IgD-negative memory B cell (primary cell): ENCODE results near the gene PSAP. TPM values are rescaled to one million over a fixed set of nuclear protein-coding genes. Genes with fewer than 3 reads are reported as not detected.

Source experiments
- H3K27ac Mint-ChIP-seq, 3 donors: one replicate each; pipeline ENCODE4 v1.8.0; 2020 to 2022; ENCODE audit warnings: mild to moderate bottlenecking in 3 of 3, mixed read lengths in 3 of 3, moderate library complexity in 1 of 3
- H3K27me3 Mint-ChIP-seq: one replicate; pipeline ENCODE4 v1.8.0; 2021; ENCODE audit warnings: mixed read lengths
- H3K36me3 Mint-ChIP-seq: one replicate; pipeline ENCODE4 v1.8.0; 2020; ENCODE audit warnings: mild to moderate bottlenecking, mixed read lengths
- H3K4me1 Mint-ChIP-seq, 3 donors: one replicate each; pipeline ENCODE4 v1.8.0; 2020 to 2022; ENCODE audit warnings: mixed read lengths in 3 of 3, mild to moderate bottlenecking in 1 of 3
- H3K4me3 Mint-ChIP-seq, 4 donors: one replicate each; pipeline ENCODE4 v1.8.0; 2020 to 2022; ENCODE audit warnings: mild to moderate bottlenecking in 4 of 4, mixed read lengths in 4 of 4, moderate library complexity in 3 of 4
- H3K9me3 Mint-ChIP-seq, 3 donors: one replicate each; pipeline ENCODE4 v1.8.0; 2020 to 2021; ENCODE audit warnings: mixed read lengths in 3 of 3, mild to moderate bottlenecking in 1 of 3
- polyA plus RNA-seq: library from polyadenylated mRNA; unstranded; fragments of 300-500 nt; fragmentation: Illumina TruSeq; gene quantifications from one replicate; pipeline ENCODE4 v1.2.3, GENCODE V29; 2021

The PSAP gene
- polyA plus RNA-seq, 1 donor from 2014 or later, result 625 TPM

DNA sequence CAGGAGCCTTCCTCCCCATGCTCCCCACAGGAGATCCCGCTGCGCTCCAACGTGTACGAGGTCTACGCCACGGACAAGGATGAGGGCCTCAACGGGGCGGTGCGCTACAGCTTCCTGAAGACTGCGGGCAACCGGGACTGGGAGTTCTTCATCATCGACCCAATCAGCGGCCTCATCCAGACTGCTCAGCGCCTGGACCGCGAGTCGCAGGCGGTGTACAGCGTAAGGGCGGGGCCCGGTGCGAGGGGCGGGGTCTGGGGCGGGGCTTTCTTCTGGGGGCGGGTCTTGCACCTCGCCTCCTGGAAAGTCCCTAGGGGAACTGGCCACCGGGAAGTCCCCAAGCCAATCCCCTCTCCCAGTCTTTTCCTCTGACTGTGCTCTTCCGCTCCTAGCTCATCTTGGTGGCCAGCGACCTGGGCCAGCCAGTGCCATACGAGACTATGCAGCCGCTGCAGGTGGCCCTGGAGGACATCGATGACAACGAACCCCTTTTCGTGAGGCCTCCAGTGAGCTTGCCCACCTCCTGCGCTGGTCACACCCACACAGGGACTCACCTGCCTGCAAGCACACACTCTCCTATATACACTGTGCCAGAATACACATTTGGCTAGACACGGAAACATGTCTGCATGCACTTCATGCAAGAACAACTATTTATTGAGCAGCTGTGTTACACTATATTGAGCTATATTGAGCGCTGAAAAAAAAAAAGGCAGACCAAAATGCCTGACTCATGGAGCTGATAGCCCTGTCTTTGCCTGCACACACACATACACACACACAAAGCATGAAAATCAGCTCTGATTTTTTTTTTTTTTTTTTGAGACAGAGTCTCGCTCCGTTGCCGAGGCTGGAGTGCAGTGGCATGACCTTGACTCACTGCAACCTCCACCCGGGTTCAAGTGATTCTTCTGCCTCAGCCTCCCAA, 45.0 kb downstream of the PSAP start:
- H3K36me3 Mint-ChIP-seq, result no peaks in the 10 kb centered on the region
- H3K4me1 Mint-ChIP-seq, result peaks cover 6 to 12% (median 9%) of the 10 kb centered on the region in 3 donors
- no peak overlapping the region for H3K4me3 Mint-ChIP-seq
- H3K9me3 Mint-ChIP-seq, result no peaks in the 10 kb centered on the region
- no peak overlapping the region for H3K27ac Mint-ChIP-seq
- H3K27me3 Mint-ChIP-seq, result no peaks in the 10 kb centered on the region

DNA sequence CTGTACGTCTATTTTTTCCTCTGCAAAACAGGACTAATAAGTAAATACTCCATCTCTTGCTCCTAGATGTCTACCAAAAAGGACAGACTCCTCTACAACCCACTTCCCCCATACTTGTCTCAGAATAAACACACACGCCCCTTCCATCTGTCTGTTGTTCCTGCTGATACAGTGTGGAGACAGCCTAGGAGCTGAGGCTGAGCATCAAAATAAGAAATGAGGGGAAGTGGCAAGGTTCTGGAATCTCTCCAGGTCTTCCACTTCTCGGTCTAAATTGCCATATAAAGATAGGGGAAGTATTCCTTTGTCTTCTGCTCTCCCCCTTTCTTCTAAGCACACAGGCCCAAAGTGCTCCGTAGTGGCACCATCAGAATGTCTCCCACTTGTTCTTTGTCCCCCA, 47.0 kb downstream of the PSAP start:
- Mint-ChIP-seq H3K4me3 (no peak overlapping the region), H3K4me1 (peaks cover 6 to 15% (median 9%) of the 10 kb centered on the region in 3 donors), H3K36me3 (no peaks in the 10 kb centered on the region), H3K27me3 (no peaks in the 10 kb centered on the region), H3K27ac (no peak overlapping the region), H3K9me3 (no peaks in the 10 kb centered on the region)

DNA sequence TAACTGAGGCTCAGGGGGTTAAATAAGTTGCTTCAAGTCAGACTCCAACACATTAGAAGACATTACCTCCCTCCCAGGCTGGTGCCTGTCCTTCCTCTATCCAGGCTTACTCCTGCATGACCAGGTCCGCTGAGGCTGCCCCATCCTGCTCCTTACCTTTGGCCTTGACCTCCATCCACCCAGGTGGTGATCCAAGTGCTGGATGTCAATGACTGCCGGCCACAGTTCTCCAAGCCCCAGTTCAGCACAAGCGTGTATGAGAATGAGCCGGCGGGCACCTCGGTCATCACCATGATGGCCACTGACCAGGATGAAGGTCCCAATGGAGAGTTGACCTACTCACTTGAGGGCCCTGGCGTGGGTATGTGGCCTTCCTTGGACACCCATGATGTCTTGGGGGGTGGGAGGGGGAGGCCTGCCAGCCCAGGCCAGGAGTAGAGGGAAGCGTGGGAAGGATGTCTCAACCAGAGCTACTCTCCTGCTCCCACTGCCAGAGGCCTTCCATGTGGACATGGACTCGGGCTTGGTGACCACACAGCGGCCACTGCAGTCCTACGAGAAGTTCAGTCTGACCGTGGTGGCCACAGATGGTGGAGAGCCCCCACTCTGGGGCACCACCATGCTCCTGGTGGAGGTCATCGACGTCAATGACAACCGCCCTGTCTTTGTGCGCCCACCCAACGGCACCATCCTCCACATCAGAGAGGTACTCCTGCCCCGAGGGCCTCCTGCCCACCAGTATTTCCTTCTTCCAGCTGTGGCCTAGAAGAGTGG, 48.1 kb downstream of the PSAP start:
- Mint-ChIP-seq H3K4me1 (peaks cover 6 to 15% (median 9%) of the 10 kb centered on the region in 3 donors), H3K27ac (no peak overlapping the region), H3K36me3 (no peaks in the 10 kb centered on the region), H3K4me3 (no peak overlapping the region), H3K9me3 (no peaks in the 10 kb centered on the region), H3K27me3 (no peaks in the 10 kb centered on the region)

DNA sequence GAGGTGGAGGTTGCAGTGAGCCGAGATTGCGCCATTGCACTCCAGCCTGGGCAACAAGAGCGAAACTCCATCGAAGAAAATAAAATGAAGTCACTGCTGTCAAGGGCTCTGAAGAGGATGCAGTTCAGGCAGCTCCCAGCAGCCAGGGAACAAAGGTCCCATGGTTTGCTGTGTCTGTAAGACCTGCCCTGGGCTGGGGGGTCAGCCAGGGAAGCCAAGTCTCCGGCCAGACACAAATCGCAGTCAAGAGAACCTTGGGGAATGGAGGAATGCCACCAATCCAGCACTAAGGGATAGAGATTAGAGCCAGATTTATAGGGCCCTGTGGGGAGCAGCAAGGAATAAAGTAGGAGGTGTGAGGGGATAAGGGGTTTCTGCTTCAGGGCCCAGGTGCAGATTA, 48.8 kb downstream of the PSAP start:
- Mint-ChIP-seq H3K9me3 (no peaks in the 10 kb centered on the region), H3K4me1 (peaks cover 6 to 20% (median 9%) of the 10 kb centered on the region in 3 donors), H3K4me3 (no peak overlapping the region), H3K36me3 (no peaks in the 10 kb centered on the region), H3K27ac (no peak overlapping the region), H3K27me3 (no peaks in the 10 kb centered on the region)

DNA sequence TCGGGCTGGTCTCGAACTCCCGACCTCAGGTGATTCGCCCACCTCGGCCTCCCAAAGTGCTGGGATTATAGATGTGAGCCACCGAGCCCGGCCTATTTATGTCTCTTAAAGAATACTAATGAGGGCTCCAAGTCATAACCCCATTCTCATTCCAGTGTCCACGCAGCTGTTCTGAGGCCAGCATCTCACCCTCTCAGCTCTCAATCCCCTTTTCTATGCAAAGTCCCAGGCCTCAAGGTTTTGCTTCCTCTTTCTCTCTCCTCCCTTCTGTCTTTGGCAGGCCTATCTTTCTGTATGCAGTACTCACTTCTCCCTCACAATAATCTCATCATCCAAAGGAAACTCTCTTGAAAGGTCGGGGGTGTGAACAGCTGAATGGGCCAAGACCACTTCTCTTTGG, 49.7 kb downstream of the PSAP start:
- H3K9me3 Mint-ChIP-seq, result no peaks in the 10 kb centered on the region
- H3K27me3 Mint-ChIP-seq, result no peaks in the 10 kb centered on the region
- H3K36me3 Mint-ChIP-seq, result no peaks in the 10 kb centered on the region
- H3K4me1 Mint-ChIP-seq, result peaks cover 6 to 22% (median 9%) of the 10 kb centered on the region in 3 donors
- peak overlapping the region in 2 of 4 donors; percentile 10 to 23 for H3K4me3 Mint-ChIP-seq
- peak overlapping the region in 2 of 3 donors; percentile 4 to 73 for H3K27ac Mint-ChIP-seq

DNA sequence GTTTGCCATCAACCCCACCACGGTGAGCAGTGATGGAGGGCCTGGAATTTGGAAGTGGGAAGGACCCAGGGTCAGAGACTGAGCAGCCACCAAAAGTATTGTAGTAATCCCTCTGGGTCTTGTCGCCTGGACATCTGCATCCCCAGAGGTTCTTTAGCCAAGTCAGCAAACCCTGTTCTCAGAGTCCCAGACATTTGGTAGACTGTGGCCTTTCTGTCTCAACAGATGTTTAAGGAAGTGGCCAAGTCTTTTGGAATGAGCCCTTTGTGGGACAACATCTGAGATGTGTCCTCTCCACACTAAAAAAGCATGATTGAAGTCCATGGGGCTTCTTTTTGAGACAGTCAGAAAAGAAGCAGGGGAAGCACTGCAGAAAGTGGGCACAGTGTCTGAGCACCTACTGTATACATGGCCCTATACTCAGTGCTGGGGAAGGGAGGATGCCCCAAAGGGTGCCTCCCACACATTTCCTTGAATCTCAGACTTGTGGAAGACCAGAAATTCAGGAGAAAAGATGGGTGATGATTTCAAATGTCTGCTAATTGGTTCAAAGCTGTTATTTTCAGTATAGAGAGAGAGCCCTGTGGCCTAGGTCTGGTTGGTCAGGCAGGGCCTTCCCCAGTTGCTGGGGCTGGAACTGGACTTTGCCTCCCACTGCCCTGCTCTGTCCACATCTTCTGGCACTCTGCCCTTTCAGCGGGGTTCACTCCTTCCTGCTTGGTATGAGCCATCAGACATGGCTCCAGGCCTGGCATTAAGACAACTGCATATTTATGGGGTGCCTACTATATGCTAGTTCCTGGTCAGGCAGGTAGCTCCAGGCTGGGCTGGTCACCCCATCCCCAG, 51.2 kb downstream of the PSAP start:
- Mint-ChIP-seq H3K27ac (no peak overlapping the region), H3K36me3 (no peaks in the 10 kb centered on the region), H3K27me3 (no peaks in the 10 kb centered on the region)

DNA sequence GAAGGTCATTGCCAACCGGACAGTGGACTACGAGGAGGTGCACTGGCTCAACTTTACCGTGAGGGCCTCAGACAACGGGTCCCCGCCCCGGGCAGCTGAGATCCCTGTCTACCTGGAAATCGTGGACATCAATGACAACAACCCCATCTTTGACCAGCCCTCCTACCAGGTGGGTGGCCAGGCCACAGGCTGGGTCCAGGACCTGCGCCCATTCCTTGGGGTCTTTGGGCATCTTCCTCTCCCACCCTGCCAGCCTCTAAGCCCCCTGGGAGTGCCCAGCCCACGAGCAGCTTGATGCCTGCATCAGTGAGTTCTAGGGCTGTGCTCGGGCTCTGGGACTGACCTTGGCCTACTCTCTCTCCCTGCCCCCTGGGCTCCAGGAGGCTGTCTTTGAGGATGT, 51.9 kb downstream of the PSAP start:
- H3K36me3 Mint-ChIP-seq, result no peaks in the 10 kb centered on the region
- no peaks in the 10 kb centered on the region for H3K9me3 Mint-ChIP-seq
- H3K4me3 Mint-ChIP-seq, result no peak overlapping the region
- peaks cover 6 to 20% (median 7%) of the 10 kb centered on the region in 3 donors for H3K4me1 Mint-ChIP-seq
- no peak overlapping the region for H3K27ac Mint-ChIP-seq
- H3K27me3 Mint-ChIP-seq, result no peaks in the 10 kb centered on the region

More for the DNA sequence above, 51.2 kb downstream of the PSAP start:
- Mint-ChIP-seq H3K4me1 (peaks cover 6 to 22% (median 9%) of the 10 kb centered on the region in 3 donors), H3K9me3 (no peaks in the 10 kb centered on the region), H3K4me3 (no peak overlapping the region)

DNA sequence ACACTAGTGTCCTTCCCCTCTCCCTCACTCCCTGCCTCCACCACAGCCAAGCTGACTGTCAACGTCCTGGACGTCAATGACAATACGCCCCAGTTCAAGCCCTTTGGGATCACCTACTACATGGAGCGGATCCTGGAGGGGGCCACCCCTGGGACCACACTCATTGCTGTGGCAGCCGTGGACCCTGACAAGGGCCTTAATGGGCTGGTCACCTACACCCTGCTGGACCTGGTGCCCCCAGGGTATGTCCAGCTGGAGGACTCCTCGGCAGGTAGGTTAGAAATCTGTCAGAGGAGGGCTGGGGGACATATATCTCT, 52.8 kb downstream of the PSAP start:
- Mint-ChIP-seq H3K4me3 (no peak overlapping the region), H3K27me3 (no peaks in the 10 kb centered on the region), H3K9me3 (no peaks in the 10 kb centered on the region), H3K4me1 (peaks cover 6 to 18% (median 6%) of the 10 kb centered on the region in 3 donors), H3K36me3 (peaks cover 2% of the 10 kb centered on the region), H3K27ac (no peak overlapping the region)

DNA sequence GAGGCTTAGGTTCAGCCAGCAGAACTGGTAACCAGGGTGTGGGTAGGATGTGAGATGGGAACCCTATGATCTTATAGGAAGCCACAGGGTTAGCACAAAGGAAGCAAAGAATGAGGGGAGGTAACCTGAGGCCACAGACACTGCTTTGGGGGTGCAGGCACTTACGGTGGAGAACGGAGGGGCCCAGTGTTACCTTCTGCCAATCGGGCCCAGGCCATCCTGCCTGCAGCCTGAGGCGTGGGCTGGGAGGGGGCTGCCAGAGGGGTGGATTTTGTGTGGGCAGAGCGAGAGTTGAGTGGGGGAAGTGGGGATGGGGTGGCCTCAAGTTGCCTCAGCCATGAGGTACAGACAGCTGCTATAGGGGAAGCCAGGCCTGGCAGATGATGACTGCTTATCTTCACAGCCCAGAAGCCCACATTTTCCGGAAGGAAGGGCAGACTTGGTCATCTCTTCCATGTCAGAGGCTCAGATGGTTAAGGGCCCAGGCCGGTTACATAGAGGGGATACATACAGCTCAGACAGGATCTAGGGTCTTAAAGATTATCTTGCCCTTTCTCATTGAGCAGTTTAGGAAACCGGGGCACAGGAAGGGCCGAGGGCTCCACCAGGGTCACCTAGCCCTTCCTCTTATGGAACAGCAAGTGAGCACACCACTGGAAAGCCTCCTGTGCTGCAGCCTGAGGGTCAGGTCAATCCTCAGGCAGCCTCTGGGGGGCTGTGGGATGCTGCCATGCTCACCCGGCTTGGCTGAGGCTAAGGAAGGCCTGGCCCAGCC, 53.3 kb downstream of the PSAP start:
- peak overlapping the region in 1 of 3 donors; percentile 8 for H3K27ac Mint-ChIP-seq

DNA sequence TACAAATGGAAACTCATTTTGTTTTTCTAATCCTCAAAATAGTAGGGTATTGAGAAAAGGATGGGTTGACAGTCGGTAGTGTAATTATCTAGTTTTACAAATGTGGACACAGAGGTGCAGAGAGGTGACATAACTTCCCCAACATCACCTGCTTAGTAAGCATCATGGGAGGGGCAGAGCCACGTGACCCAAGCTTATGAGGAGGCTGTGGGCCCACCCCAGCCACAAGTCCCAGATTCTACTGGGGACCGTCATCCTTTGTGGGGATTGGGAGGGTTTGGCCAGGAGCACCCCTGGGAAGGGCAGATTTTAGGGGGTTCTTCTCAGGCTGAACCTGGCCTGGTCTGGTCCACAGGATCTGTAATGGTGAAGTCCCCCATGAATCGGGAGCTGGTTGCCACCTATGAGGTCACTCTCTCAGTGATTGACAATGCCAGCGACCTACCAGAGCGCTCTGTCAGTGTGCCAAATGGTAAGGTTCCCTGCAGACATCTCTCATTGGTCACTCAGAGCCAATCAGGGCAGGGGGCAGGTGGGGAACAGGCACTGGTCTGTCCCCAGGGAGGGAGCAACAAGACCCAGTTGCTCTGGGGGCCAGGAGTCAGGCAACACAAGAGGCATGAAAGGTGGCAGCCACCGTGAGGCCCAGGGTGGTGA, 54.2 kb downstream of the PSAP start:
- H3K4me3 Mint-ChIP-seq, result no peak overlapping the region
- H3K36me3 Mint-ChIP-seq, result peaks cover 2% of the 10 kb centered on the region
- H3K9me3 Mint-ChIP-seq, result no peaks in the 10 kb centered on the region
- peaks cover 6 to 18% (median 6%) of the 10 kb centered on the region in 3 donors for H3K4me1 Mint-ChIP-seq
- H3K27me3 Mint-ChIP-seq, result no peaks in the 10 kb centered on the region
- no peak overlapping the region for H3K27ac Mint-ChIP-seq

More for the DNA sequence above, 53.3 kb downstream of the PSAP start:
- Mint-ChIP-seq H3K4me1 (peaks cover 6 to 18% (median 6%) of the 10 kb centered on the region in 3 donors), H3K27me3 (no peaks in the 10 kb centered on the region), H3K36me3 (peaks cover 2% of the 10 kb centered on the region), H3K4me3 (no peak overlapping the region), H3K9me3 (no peaks in the 10 kb centered on the region)

DNA sequence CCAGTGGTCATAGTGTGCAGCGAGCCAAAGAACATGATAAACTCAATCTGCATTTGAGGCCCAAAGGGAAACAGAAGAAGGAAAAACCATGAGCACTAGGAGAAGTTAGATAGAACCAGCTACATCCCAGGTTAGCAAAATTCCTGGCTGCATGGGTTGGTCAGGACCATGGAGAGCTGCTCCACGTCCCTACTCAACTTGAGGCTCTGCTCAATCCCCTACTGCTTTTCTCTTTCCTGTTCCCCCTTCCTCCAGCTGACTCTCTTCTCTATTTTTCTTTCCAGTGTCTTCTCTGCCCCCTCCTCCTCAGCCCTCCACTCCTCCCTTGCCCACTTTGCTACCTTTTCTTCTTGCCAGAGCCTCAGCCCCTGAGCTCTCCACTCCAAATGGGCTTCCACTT, 55.8 kb downstream of the PSAP start:
- Mint-ChIP-seq H3K9me3 (no peaks in the 10 kb centered on the region), H3K27ac (no peak overlapping the region), H3K4me3 (no peak overlapping the region)

DNA sequence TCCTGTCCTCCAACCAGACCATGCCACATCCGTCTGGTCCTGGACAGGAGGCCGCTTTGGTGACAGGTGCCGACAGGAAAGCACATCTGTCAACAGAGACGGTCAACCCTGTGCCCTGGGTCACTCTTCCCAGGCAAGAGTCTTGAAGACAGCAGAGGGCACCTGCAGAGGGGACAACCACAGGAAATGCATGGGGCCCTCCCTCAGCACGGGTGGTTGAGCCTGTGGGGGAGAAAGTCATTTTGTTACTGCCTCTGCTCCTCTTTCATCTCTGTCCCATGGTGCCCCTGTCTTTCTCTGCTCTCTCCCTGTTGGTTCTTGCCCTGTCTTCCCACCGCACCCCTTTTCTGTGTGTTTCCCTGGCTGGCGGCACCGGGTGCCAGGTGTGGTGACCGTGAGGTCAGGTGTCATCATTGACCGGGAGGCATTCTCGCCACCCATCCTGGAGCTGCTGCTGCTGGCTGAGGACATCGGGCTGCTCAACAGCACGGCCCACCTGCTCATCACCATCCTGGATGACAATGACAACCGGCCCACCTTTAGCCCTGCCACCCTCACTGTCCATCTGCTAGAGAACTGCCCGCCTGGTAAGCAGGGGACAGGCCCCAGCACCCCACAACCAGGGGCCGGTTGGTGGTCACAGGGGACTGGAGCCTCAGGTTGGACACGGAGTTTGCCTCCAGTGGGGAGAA, 60.2 kb downstream of the PSAP start:
- Mint-ChIP-seq H3K27ac (peak overlapping the region in 1 of 3 donors; percentile 63), H3K9me3 (no peaks in the 10 kb centered on the region), H3K4me1 (peaks cover 8 to 12% (median 10%) of the 10 kb centered on the region in 3 donors), H3K27me3 (peaks cover 5% of the 10 kb centered on the region), H3K4me3 (peak overlapping the region; percentile 39 to 77 (median 52)), H3K36me3 (peaks cover 2% of the 10 kb centered on the region)

More for the DNA sequence above, 55.8 kb downstream of the PSAP start:
- Mint-ChIP-seq H3K4me1 (peaks cover 8 to 15% (median 8%) of the 10 kb centered on the region in 3 donors), H3K27me3 (peaks cover 4% of the 10 kb centered on the region), H3K36me3 (peaks cover 2% of the 10 kb centered on the region)

DNA sequence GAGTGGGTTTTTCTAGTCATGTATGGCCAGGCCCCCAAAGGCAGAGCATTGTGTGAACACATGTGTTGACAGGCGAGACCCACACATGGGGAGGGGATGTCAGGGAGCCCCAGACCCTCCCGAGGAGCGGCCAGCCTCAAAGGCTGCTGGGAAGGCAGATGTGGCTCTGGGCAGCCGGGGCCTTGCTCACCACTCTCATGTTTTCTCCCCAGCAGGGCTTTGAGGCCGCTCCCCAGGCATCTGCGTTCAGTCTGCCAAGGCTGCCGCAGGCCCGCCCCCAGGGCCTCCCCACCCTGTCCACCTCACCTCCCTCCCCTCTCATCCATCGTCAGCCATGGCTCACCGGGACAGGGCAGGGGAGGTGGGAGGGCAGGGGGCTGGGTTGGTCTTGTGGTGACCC, 61.2 kb downstream of the PSAP start:
- peaks cover 2% of the 10 kb centered on the region for H3K36me3 Mint-ChIP-seq
- H3K9me3 Mint-ChIP-seq, result no peaks in the 10 kb centered on the region
- peaks cover 5% of the 10 kb centered on the region for H3K27me3 Mint-ChIP-seq
- no peak overlapping the region for H3K27ac Mint-ChIP-seq
- H3K4me1 Mint-ChIP-seq, result peaks cover 8 to 12% (median 10%) of the 10 kb centered on the region in 3 donors
- H3K4me3 Mint-ChIP-seq, result no peak overlapping the region
